MM.1S (cell line): ENCODE measurements around the gene MOSPD3.

Experiments used
- CTCF ChIP-seq: fragments of 300-600 bp; sonication (generic); IDR thresholded peaks from 2 replicates; pipeline ENCODE4 v1.5.1; 2016; ENCODE audit warnings: antibody characterized with exemption, low read length, mixed read lengths
- EZH2phosphoT487 ChIP-seq: fragments of 300-600 bp; sonication (generic); IDR thresholded peaks from 2 replicates; pipeline ENCODE4 v1.6.1; 2018; ENCODE audit warnings: antibody characterized with exemption, low read length

GRCh38 chr7:100568176-100568895 is 44.0 kb upstream of the MOSPD3 start:
- TF ChIP-seq EZH2phosphoT487 (no peak), CTCF (no peak)
